GM12875 (cell line): Measurements from ENCODE around the gene ARHGDIA.
A peak's percentile ranks its signal among the peaks of the same experiment; 100 is the strongest.

Experiments
- H3K4me3 ChIP-seq: one replicate; pipeline ENCODE4 v1.5.1; 2011; ENCODE audit warnings: low read depth, low read length, control low read depth
- TF ChIP-seq, protein P1 (sequence below): IDR thresholded peaks from 2 replicates; pipeline ENCODE4 v1.5.1; 2011; ENCODE audit warnings: low read depth, mild to moderate bottlenecking, control low read depth, inconsistent platforms, low read length, moderate library complexity, borderline replicate concordance; ENCODE audit not compliant: insufficient read depth

The ARHGDIA gene

DNA sequence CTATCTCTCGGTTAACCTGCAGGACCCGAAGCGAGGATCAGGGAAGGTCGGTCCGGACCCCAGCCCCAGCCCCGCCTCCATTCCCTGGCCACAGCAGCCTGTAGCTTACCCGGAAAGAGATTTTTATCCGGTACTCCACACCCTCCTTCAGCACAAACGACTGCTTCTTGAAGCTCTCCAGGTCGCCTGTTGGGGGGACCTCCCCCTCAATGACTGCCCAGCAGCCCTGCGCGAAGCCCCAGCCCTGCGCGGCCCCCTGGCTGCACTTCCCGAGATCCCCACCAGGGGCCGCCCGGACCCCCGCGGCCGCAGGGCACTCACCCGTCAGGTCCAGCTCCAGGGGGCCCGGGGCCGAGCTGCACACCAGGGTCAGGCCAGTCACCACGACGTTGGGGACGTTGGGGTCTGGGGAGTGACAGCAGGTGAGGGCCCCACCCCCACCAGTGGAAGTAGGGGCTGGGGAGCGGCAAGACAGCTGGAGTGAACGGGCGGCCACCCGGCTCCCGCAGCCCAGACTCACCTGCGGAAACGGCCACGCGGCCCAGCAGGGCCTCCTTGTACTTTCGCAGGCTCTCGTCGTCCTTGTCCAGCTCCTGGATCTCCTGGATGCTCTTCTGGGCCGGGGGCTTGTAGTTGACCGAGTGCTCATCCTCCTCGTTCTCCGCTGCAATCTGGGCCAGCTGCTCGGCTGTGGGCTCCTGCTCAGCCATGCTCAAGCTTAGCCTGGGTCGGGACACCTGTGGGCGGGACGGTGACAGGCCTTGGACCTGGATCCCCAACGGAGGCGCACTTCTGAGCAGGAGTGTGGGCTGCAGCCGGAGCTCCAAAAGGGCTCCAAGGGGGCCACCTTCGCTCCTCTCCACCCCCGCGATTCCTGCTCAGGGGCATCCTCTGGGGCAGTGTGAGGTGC, 1.7 kb downstream of the ARHGDIA start:
- TF ChIP-seq, protein P1, sequence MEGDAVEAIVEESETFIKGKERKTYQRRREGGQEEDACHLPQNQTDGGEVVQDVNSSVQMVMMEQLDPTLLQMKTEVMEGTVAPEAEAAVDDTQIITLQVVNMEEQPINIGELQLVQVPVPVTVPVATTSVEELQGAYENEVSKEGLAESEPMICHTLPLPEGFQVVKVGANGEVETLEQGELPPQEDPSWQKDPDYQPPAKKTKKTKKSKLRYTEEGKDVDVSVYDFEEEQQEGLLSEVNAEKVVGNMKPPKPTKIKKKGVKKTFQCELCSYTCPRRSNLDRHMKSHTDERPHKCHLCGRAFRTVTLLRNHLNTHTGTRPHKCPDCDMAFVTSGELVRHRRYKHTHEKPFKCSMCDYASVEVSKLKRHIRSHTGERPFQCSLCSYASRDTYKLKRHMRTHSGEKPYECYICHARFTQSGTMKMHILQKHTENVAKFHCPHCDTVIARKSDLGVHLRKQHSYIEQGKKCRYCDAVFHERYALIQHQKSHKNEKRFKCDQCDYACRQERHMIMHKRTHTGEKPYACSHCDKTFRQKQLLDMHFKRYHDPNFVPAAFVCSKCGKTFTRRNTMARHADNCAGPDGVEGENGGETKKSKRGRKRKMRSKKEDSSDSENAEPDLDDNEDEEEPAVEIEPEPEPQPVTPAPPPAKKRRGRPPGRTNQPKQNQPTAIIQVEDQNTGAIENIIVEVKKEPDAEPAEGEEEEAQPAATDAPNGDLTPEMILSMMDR = peak; percentile 97
- H3K4me3 ChIP-seq = peak overlapping the region; percentile 81

DNA sequence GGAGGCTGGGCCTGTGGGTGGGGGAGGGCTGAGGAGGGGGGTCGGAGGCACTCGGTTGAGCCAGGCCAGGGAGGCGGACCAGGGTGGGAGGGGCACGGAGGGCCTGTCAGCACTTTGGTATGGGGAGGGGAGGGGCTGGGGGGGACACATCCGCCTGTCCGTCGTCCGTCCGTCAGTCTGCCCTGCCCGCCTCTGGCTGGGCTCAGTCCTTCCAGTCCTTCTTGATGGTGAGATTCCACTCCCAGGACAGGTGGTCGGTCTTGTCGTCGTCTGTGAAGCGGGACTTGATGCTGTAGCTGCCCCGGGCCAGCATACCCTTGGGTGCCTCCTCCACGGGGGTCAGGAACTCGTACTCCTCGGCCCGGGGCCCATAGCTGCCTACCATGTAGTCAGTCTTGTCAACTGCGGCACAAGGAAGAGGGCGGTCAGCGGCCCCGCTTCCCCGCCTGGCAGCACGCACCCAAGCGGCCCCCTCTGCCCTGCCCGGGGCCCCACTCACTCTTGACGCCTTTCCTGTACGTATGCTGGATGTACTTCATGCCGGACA, 2.4 kb downstream of the ARHGDIA start:
- peak overlapping the region; percentile 81 for H3K4me3 ChIP-seq
- TF ChIP-seq, protein P1 = no peak

DNA sequence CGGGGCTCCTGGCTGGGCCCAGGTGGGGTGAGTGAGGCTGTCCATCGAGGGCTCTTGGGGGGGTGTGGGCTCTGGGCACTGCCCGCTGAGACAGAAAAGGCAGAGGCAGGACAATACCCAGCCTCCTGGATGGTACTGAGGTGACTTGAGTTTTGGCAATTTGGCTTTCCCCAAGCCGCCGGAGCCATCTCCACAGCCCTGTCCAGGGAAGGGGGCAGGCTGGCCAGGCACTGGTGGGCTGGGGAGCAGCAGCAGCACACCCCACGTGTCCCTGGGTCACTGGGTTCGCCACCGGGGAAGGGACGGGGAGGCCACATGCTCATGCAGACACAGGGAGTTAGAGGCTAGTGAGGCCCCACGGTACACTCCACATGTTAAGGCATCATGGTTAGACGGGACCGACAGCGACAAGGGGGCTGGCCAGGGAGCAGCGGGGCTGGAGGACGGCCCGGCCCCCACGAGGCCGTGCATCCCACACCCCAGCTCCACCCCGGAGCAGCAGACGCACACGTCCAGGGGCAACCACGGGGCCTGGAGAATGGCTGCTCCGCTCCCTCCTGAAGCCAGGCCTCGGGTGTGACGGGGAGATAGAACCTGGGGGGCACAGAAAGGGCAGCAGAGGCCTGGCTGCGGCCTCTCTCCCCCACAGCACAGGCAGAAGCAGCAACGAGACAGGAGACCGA, 3.0 kb downstream of the ARHGDIA start:
- no peak overlapping the region for H3K4me3 ChIP-seq
- TF ChIP-seq, protein P1 = no peak

DNA sequence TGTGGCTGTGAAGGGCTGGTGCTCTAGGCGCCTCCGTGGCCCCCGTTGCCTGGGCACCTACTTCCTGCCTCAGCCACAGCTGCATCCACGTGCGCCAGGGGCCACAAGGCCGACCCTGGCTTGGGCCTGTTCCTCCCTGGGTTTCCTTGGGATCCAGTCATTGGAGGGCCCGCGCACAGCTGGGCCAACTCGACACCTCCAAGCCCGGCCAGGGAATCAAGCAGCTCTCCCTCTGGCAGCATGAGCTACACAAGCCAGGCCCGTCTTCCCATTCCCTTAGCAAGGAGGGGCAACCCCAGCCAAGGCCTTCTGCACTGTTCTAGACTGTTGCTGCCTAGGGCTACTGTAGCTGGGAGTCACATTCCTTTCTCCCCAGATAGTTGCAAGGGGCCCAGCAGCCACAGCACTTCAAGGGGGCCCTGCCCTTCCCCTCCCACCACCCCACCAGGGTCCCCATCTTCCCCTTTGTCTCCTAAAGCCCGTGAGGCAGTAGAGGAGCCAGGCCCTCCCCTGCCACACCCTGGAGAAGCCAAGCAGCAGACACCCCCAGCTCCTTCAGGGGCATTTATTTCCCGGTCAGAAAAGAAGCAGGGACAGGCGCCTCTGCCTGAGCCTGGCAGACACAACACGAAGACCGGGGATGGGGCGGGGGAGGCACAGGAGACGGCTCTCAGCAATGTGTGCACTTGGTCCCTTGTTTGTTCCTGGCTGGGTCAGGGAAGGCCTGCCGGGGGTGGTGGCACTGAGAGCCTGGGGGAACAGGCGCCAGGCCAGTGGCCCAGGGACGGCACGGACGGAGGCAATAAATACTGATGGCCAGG, 3.8 kb downstream of the ARHGDIA start:
- TF ChIP-seq, protein P1 = no peak
- no peak overlapping the region for H3K4me3 ChIP-seq

DNA sequence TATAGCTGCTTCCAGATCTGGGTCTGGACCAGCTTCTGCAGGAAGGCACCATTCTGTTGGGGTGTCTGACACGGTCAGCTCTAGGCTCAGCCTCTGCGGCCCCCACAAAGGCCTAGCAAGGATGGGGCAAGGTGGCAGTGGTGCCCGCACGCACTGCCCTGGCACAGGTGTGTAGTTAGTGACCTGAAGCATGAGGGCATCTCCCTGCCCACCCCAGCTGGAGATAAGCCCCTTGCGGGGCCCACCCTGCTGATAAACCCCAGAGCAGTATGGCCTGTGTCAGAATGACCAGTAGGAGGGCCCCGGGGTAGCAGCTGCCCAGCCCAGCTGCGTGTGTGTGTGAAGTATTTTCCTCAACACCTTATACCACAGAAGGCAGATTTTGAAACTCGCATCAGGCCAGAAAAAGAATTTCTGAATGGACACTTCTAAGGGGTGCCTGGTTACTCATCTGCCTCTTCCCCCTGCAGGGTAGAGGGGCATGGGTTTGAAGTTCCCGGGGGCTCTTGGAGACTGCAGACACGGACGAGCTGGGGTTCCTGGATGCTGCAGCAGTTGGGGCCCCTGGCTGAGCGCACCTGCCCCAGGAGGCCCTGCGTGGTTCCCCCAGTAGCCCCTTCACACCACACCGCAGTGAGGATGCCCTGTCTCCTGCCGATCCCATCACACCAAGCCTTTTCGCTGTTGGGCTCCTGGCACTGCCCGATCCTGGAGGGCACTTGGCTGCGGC, 4.5 kb downstream of the ARHGDIA start:
- TF ChIP-seq, protein P1 = no peak
- H3K4me3 ChIP-seq = no peak overlapping the region

DNA sequence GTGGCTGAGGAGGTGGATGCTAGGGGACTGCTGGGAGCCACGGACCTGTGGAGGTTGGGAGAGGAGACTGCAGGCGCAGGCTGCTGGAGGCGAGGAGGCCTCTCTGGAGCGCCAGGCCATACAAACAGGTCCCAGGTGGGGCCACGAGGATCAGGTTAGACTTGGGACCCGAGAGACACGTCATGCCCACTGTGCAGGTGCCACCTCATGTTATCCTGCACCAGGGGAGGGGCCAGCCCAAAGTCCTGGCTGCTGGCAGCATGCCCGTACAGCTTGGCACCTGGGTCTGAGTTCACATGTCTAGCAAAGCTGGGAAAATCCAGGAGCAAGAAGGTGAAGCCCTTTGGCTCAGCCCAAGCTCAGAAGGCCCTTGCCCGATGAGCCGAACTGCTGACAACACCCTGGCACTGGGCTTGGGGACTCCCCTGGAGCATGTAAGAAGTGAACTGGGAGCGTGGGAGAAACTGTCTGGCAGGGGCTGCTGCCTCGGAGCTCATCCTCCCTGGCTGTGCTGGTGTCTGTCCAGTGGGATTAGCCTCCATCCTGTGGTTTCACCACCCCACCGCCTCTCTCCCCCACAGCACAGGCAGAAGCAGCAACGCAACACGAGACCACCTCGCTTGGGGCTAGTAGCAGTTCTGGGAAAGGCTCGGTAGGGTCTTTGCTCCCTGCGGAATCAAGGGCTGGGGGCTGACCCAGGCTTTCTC, 5.3 kb downstream of the ARHGDIA start:
- TF ChIP-seq, protein P1 = no peak
- no peak overlapping the region for H3K4me3 ChIP-seq
